Epithelial cell of esophagus (primary cell): ENCODE data around the gene SPTLC3.
A peak's percentile ranks its signal among the peaks of the same experiment; 100 is the strongest.

Experiments used
- DNase-seq: peaks from one replicate; pipeline ENCODE4 v3.0.0; 2010; ENCODE audit warnings: low read depth
- H3K4me3 ChIP-seq: 2 replicates; pipeline ENCODE4 v1.5.1; 2011; ENCODE audit warnings: mild to moderate bottlenecking, low read length, control low read depth
- CTCF ChIP-seq: IDR thresholded peaks from 2 replicates; pipeline ENCODE4 v1.5.1; 2011; ENCODE audit warnings: low read depth, mild to moderate bottlenecking, low read length, control low read depth, inconsistent platforms; ENCODE audit not compliant: insufficient read depth; ENCODE audit errors: missing control alignments

The SPTLC3 gene

DNA sequence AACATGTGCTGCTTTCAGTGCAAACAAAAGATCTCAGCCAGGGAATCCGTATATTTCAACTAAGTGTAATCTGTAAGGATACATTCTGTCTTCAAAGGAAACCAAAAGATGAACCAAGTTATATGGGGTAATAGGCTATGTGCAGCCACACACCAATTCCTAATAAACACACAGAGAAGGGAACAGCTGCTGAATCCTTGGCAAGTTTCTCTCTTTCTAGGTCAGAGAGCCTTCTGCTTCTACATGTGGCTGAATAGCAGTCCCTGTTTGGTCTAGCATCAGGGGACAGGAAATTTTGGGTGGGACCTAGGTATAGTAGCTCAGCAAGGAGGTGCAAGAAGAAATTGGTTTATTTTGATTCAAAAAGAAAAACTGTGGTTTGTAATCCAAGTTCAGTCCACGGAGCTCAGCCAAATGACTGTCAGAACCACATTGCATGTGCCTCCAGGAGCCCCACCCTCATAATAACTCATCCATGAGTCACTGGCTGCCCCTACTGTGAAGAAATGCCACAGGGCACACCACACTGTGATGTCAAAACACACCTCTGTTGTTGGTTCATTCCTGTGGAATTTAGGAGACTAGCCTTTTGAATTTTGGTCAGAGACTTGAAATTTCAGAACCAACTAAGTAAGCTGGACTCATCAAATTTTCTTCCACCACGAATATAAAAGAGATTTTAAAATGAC lies 21.1 kb downstream of the SPTLC3 start:
- H3K4me3 ChIP-seq, result no peak overlapping the region
- DNase-seq, result peak; percentile 98
- no peak for TF ChIP-seq CTCF

DNA sequence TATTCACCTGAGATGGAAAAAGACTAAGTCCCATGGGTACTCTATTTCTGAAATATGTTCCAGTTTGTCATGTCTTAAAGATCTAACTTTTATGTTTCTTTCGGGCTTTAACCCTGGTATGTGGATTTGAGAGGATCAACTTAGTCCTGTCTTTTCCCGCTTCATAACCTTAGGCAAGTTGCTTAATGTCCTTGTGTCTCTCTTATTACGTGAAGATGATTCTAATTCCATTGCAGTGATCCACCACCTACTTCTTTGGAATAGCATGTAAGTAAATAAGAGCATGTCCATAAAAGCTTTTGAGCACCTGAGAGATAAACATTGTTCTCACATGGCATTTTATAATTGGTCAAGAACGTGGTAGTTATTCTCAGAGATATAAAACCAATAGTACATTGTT lies 23.0 kb downstream of the SPTLC3 start:
- no peak for DNase-seq
- no peak for TF ChIP-seq CTCF
- H3K4me3 ChIP-seq, result no peak overlapping the region

GRCh38 chr20:13034115-13034514 lies 25.3 kb downstream of the SPTLC3 start:
- DNase-seq, result no peak
- no peak overlapping the region for H3K4me3 ChIP-seq
- TF ChIP-seq CTCF, result no peak

GRCh38 chr20:13034936-13035335 lies 26.2 kb downstream of the SPTLC3 start:
- no peak for DNase-seq
- no peak for TF ChIP-seq CTCF
- H3K4me3 ChIP-seq, result no peak overlapping the region

GRCh38 chr20:13035399-13036152 lies 26.8 kb downstream of the SPTLC3 start:
- no peak for DNase-seq
- no peak overlapping the region for H3K4me3 ChIP-seq
- TF ChIP-seq CTCF, result no peak

DNA sequence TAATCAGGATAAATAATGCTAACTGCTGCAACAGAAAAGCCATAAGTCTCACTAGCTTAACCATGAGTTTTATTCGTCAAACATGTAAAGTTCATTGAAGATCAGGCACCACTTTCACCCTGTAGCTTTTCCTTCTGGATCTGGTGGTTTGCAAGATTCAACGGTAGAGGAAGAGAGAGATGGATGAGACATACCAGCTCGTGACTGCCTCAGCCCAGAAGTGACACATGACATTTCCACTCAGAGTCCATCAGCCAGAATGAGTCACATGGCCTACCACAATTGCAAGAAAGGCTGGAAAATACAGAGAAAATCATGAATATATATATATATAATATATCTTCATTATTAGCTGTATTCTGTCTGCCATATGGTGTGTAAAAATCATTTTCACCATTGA lies 29.0 kb downstream of the SPTLC3 start:
- peak; percentile 45 for DNase-seq
- TF ChIP-seq CTCF, result no peak
- no peak overlapping the region for H3K4me3 ChIP-seq
